NCI-H748 treated with DMSO at 0.1 percent for 48 hours (cell line): ENCODE measurements around the gene PRPF19.
A peak's percentile ranks its signal among the peaks of the same experiment; 100 is the strongest.

Experiments used
- DNase-seq: peaks from one replicate; lab custom pipeline; 2025; lab: John Stamatoyannopoulos, UW

PRPF19 gene

GRCh38 chr11:60905551-60906113 lies 753 bp downstream of the PRPF19 start:
- DNase-seq: no peak

DNA sequence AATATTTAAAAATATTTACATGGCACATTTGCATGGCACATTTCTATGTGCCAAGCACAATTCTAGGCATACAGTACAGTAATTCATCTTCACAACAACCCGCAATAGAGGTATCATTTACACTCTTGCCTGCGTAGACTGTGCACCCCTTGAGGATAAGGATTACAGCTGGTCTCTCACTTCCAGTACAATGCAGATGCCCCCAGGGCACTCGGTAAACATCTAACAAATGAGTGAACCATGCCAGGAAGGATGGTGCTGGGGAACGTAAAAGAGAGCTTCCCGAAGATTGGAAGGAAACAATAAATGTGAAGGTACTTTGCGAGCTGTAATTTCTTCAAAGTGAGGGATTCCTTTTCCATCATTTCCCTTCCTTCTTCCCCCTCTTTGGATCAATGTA lies 1.3 kb downstream of the PRPF19 start:
- DNase-seq: no peak

- DNase-seq: no peak
Observed at GRCh38 chr11:60902625-60903024, 3.8 kb downstream of the PRPF19 start.

- DNase-seq: no peak
Observed at GRCh38 chr11:60900673-60901404, 5.5 kb downstream of the PRPF19 start.

- no peak for DNase-seq
Observed at GRCh38 chr11:60899977-60900376, 6.4 kb downstream of the PRPF19 start.

DNA sequence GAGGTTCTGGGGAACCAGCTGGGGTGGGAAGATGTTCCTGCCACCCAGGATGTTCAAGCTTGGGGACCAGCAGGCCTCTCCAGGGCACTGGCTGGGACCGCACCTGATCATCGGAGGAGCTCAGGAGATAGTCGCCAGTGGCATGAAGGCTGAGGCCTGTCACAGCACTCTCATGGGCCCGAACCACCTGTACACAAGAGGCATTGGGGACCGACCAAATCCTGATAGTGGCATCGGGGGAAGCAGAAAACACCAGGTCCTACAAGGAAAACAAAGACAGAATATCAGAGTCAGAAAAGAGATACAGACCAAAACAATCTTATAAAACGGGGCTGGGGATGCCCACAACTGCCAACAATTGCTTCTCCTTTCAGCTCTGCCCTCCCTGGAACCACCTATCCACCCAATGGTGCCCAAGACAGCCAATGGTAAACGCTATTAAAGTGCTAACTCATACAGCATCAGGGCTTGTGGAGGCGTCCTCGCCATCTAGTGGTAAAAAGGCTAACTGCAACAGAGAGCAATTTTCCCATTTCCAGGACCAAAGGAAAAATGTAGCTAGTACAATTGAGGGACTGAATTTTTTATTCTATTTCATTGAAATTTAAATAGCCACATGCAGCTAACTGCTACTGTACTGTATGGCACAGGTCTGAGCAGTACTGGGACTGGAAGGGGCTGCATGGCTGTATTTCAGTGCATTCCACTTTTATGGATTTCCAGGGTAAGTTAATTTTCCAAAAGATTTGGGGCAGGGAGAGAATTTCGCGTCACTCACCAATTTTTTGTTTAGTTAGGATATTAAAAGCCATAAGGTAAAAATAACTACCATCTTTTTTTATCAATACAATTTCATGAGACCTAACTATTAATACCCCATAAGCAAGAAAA lies 7.1 kb downstream of the PRPF19 start:
- DNase-seq: peak; percentile 30

DNA sequence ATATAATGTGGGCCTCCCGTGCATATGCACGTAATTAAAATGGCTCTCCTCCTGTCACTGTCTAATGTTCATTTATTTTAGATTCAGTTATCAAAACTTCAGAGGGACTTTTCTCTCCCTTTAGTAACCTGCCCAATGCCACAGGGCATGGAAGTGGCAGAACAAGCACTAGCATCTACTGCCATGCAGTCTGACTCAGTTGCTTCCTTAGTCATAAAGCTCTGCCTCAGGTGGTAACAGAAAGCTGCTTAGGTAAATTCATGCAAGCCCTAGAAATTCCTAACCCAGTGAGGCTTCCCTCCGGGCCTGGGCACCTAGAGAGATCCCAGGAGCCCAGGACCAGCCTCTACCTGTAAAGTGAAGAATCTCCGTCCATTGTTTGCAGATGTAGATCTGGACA lies 8.9 kb downstream of the PRPF19 start:
- DNase-seq: no peak

- no peak for DNase-seq
Observed at GRCh38 chr11:60895687-60896086, 10.7 kb downstream of the PRPF19 start.

DNA sequence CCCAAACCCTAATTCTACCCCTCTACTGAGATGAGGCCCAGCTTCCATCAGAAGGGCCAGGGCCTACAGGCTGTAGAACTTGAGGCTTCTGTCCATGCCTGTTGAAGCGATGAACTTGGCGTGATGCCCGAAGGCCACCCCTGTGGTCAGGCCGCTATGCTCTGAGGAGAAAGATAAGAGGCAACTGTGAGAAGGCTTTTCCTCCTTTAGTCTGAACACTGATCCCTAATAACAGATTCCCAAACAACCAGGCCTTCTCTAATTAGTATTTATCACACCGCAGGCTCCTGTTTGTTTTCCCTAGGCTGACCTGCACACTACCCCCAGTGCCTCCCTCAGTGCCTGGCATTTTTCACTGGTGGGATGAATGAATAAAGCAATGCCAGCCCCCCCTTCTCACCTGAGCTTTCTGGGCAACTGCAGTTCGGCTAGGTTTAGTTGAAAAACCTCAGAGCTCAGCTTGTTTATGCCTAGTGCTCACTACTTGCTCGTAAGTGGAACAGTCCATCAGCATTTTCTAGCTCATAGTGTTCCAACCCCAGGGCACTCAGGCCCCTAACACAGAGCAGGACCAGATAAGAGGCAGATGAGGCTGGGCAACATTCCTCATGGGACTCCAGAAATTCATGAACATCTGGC lies 15.2 kb downstream of the PRPF19 start:
- DNase-seq: no peak

DNA sequence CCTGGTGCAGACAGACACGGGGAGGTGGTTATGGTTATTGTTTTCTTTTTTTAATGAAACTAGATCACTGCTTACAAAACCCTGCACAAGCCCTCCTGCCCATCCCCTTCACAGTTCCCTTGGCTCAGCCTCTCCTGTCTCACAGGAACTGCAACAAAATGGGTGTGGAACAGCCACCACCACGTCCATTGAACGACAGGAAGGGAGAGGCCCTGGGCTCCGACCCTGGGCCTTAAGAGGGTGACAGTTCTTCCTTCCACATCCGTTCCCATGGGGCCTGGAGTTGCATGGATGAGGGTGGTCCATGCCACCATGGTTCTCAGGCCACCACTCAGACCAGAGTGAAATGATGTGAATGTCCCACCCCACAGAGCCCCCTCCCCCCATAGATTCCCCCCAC lies 15.7 kb downstream of the PRPF19 start:
- DNase-seq: no peak

GRCh38 chr11:60889869-60890311 lies 16.5 kb downstream of the PRPF19 start:
- no peak for DNase-seq

DNA sequence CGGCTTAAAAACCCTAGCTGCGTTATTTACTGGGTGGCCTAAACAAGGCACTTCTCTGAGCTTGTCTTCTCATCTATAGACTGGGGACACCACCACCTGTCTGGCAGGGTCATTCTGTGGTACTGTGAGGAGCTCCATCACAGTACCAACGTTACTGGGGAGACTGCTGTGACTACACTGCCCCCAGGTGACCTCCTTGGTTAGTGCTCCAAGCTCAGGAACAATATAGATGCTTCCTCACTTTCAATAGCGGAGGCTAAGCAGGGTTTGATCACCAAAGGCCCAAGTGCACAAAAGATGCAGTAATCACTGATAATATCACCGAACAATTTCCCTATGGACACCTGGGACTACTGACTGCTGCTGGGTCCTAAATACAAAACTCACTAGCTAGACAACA lies 18.8 kb downstream of the PRPF19 start:
- DNase-seq: peak; percentile 33

- DNase-seq: peak; percentile 69
Observed at GRCh38 chr11:60880643-60881282, 25.6 kb downstream of the PRPF19 start.

GRCh38 chr11:60879971-60880588 lies 26.3 kb downstream of the PRPF19 start:
- DNase-seq: no peak

DNA sequence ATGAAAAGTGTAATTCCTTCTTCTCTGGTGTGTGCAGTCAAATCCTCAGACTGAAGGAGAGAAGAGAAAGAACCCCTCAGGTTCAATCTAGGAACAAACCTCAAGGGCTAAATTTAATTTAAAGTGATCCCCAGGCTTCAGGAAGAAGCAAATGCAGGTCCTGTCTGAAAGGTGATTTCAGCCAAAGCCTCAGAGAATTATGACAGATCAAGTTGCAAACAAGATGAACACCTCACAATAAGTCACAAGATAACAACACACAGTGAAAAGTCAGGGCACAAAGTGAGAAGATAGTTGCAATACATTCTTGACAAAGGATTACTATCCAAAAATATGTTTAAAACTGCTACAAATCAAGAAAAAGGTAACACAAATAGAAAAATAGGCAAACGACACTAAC lies 27.3 kb downstream of the PRPF19 start:
- DNase-seq: no peak

DNA sequence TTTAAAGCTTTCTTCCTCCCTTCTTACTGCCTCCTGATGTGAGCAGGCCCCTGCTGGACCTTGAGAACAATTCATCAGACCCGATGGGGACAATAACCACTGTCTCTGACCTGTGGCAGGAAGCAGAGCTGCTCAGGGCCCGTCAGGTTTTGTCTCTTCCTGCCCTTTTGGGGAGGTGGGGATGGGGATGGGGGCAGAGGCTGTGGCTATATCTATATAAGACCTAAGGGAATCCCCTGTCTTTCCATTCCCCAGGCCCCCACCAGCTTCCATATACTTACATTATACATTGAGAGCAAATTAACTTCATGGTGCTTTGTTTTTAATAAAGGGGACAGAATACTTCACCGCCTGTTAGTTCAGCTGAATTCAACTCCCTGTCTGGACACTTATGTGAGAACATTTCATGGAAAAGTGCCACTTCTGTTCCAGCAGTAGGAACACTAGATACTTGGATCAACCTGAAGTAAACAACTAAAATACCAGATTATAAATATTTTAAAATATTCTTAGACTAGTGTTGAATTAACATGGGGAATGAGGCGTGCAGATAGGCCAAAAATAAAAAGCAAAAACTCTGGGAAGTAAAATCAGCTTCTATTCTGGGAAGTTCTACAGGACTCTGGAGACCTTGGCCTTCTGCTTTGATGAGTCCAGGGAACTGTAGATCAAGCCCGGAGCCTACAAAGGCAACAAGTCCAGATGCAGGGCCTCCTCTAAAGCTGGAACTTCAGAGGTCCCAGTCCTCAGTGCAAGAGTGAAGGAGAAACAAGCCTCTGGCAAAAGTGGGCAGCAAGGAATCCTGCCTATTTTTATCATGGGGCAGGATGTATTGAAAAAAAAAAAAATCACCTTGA lies 27.9 kb downstream of the PRPF19 start:
- DNase-seq: no peak

DNA sequence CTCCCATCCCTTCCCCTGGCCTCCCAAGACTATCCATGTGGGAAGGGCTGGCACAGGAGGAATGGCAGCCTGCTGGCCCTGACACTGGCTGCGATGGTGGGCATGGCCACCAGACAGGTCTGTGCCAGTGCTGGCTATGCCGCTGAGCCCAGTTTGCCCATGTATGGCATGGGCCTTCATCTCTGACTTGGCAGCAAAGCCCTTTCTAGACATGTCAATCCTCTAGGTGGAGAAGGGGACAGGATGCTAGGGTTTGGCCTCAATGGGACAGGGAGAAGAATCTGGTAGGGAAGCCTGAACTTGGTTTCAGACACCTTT lies 30.3 kb downstream of the PRPF19 start:
- no peak for DNase-seq

GRCh38 chr11:60875366-60876167 lies 30.8 kb downstream of the PRPF19 start:
- DNase-seq: no peak

- DNase-seq: no peak
Observed at GRCh38 chr11:60874421-60875365, 31.7 kb downstream of the PRPF19 start.
